Spleen (tissue), 11 donors: ENCODE measurements around the gene TOR4A. TPM values are rescaled to one million over a fixed set of nuclear protein-coding genes. Genes with fewer than 3 reads are reported as not detected.

Experiments
- DNase-seq: peaks from one replicate; pipeline ENCODE4 v3.0.0-alpha.2; 2020
- H3K27ac ChIP-seq, 8 donors: fragments of 200-600 bp; sonication (generic) in 7 of 8; 1 replicate in 4 of 8; 2 replicates in 4 of 8; pipeline versions ENCODE4 v1.5.0 to v1.8.0; 2016 to 2021; ENCODE audit warnings: inconsistent platforms in 4 of 8, mild to moderate bottlenecking in 4 of 8, moderate library complexity in 1 of 8
- H3K27me3 ChIP-seq, 7 donors: fragments of 200-600 bp; sonication (generic) in 6 of 7; replicated peaks in 1 of 7; 1 replicate in 4 of 7; 2 replicates in 3 of 7; pipeline versions ENCODE4 v1.5.0 to v1.8.0; 2016 to 2021; ENCODE audit warnings: inconsistent platforms in 3 of 7, mild to moderate bottlenecking in 1 of 7
- H3K36me3 ChIP-seq, 6 donors: fragments of 200-600 bp; sonication (generic) in 5 of 6; 1 replicate in 4 of 6; 2 replicates in 2 of 6; pipeline versions ENCODE4 v1.5.0 to v1.8.0; 2016 to 2021; ENCODE audit warnings: inconsistent platforms in 2 of 6
- H3K4me1 ChIP-seq, 6 donors: fragments of 200-600 bp; sonication (generic) in 5 of 6; 1 replicate in 3 of 6; 2 replicates in 3 of 6; pipeline versions ENCODE4 v1.5.0 to v1.8.0; 2016 to 2021; ENCODE audit warnings: inconsistent platforms in 3 of 6
- H3K4me3 ChIP-seq, 8 donors: fragments of 200-600 bp; sonication (generic) in 7 of 8; 1 replicate in 4 of 8; 2 replicates in 4 of 8; pipeline versions ENCODE4 v1.5.0 to v1.8.0; 2016 to 2021; ENCODE audit warnings: inconsistent platforms in 4 of 8, mild to moderate bottlenecking in 4 of 8, moderate library complexity in 2 of 8
- H3K9me3 ChIP-seq, 8 donors: fragments of 200-600 bp; sonication (generic) in 7 of 8; 1 replicate in 4 of 8; 2 replicates in 4 of 8; pipeline versions ENCODE4 v1.5.0 to v1.8.0; 2016 to 2021; ENCODE audit warnings: inconsistent platforms in 4 of 8
- CTCF ChIP-seq, 11 experiments: fragments of 200-600 bp in 7 of 11; fragments of 450-650 bp in 4 of 11; sonication (generic) in 4 of 11; IDR thresholded peaks in 8 of 11; conservative IDR thresholded peaks in 3 of 11; 1 replicate in 7 of 11; 2 replicates in 4 of 11; pipeline versions ENCODE4 v1.4.0 to v1.8.0; 2016 to 2021; ENCODE audit warnings: antibody characterized with exemption in 11 of 11, inconsistent platforms in 4 of 11, mild to moderate bottlenecking in 1 of 11
- POLR2A ChIP-seq, 3 donors: fragments of 450-650 bp; IDR thresholded peaks; one replicate each; pipeline ENCODE4 v1.5.1; 2017; ENCODE audit warnings: antibody characterized with exemption in 3 of 3, mild to moderate bottlenecking in 1 of 3
- POLR2AphosphoS5 ChIP-seq, 3 donors: sonication (generic); formaldehyde crosslinking; IDR thresholded peaks; one replicate each; pipeline ENCODE4 v1.5.1; 2017; ENCODE audit warnings: antibody characterized with exemption in 3 of 3
- WGBS, 5 donors: extraction: QIAGEN DNeasy Blood & Tissue Kit in 3 of 5; methylation state at CpG; one replicate each; pipeline versions ENCODE4 v1.1.5 to v1.1.7; 2013 to 2018; 5-methylcytosine and 5-hydroxymethylcytosine counted together
- intact Hi-C: fragments of 100-400 bp; cut with DNase I; formaldehyde crosslinking; loops from one replicate; pipeline ENCODE4 v1.15.0; 2023; ENCODE audit warnings: low total_unique reads
- polyA plus RNA-seq, 3 donors: library from polyadenylated mRNA; stranded (reverse); fragments of 200-250 nt; gene quantifications; one replicate each; pipeline ENCODE4 v1.2.1, GENCODE V29; 2013
- total RNA-seq, 7 donors: library from RNA; depleted of rRNA in 3 of 7; stranded (reverse); fragments of >200 nt in 3 of 7; fragmentation: NEBNext Ultra II Directional in 4 of 7; extraction: Animal tissue kit (Norgen Biotek cat#: 25700) in 4 of 7; gene quantifications; one replicate each; pipeline versions ENCODE4 v1.1.0 to v1.2.1, GENCODE V29; 2016 to 2021
- donor health status: healthy with polysubstance abuse.
- donor health status: DM: no; HTN: no; CAD: no; lungs with moderate emphysema.
- donor health status: DM: no; HTN: no; CAD: no.
- donor health status: Bipolar disorder and iron deficiency.
- donor health status: healthy.
- donor health status: DM: no; HTN: no; CAD: no.
- donor health status: DM: yes; HTN: yes; CAD: no.

TOR4A gene
- total and polyA plus RNA-seq, 10 donors, result 3.2 to 39.9 (median 26.2) TPM

GRCh38 chr9:137247135-137247915 is 30.2 kb upstream of the TOR4A start:
- Histone ChIP-seq H3K4me3 (no peak overlapping the region), H3K36me3 (peaks cover 0 to 17% (median 15%) of the 10 kb centered on the region in 6 donors), H3K27me3 (no peaks in the 10 kb centered on the region), H3K4me1 (peaks cover 7 to 26% (median 20%) of the 10 kb centered on the region in 6 donors), H3K27ac (no peak overlapping the region), H3K9me3 (no peaks in the 10 kb centered on the region)
- TF ChIP-seq POLR2A (IDR thresholded peaks at IDR 0.05) (no peak), POLR2AphosphoS5 (IDR thresholded peaks at IDR 0.05) (no peak), CTCF (IDR thresholded peaks at IDR 0.05 in 8 of 11, conservative IDR thresholded peaks at IDR 0.05 in 3 of 11) (no peak)
- 80 to 91% (median 85%) methylated on average over 14 to 20 of the region's 20 CpGs for WGBS, 5 donors
- intact Hi-C loops, result no loop called here
- no peak for DNase-seq

- DNase-seq, result no peak
- H3K4me3 ChIP-seq, result no peak overlapping the region
- H3K9me3 ChIP-seq, result no peaks in the 10 kb centered on the region
- no peaks in the 10 kb centered on the region for H3K27me3 ChIP-seq
- WGBS, 5 donors, result 86 to 93% (median 90%) methylated on average over 6 of the region's 6 CpGs
- peaks cover 1 to 24% (median 16%) of the 10 kb centered on the region in 6 donors for H3K4me1 ChIP-seq
- H3K27ac ChIP-seq, result no peak overlapping the region
- TF ChIP-seq POLR2A (IDR thresholded peaks at IDR 0.05), result no peak
- peaks cover 0 to 12% (median 10%) of the 10 kb centered on the region in 6 donors for H3K36me3 ChIP-seq
- intact Hi-C loops, result no loop called here
These were observed 29.7 kb upstream of the TOR4A start for GRCh38 chr9:137247916-137248175.

DNA sequence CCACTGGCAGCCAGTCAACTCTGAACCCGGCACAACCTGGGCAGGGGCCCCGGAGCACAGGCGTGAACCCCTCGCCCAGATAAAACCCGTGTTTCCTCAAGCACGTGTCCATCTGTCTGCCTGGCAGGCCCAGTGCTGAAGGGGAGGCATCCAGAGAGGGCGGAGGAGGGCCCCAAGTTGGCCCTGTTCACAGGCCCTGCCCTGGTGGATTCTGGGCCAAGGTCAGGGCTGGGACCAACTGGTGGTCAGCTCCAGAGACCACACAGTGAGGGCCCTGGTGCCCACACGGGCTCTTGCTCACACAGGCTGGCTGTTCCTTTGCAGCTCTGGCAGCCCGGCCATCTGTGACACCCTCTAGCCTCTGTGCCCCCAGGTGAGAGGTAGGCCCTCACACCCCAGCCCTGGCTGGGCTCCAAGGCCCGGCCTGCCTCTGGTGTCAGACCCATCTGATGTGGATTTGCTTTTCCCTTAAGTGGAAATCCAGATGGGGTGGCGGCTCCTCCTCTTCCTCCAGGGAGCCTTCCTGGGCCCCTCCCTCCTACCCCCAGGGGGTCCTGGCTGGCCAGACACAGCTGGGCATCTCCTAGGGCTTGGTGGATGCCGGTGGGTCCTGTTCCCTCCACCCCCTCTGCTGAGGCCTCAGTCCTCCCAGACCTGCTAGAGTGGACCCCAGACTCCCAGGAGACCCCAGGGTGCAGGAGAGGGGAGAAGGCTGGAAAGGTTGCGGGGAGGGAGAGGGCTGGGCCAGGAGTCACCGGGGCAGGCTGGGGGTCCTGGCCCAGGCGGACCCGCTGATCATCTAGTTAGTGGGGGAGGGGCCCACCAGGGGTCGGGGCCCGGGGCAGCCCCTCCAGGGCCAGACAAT is 27.0 kb upstream of the TOR4A start:
- Histone ChIP-seq H3K4me3 (no peak overlapping the region), H3K4me1 (peaks cover 0 to 24% (median 14%) of the 10 kb centered on the region in 6 donors), H3K36me3 (no peaks in the 10 kb centered on the region), H3K27ac (no peak overlapping the region), H3K27me3 (no peaks in the 10 kb centered on the region), H3K9me3 (no peaks in the 10 kb centered on the region)
- WGBS, 5 donors, result 60 to 87% (median 79%) methylated on average over 10 to 18 of the region's 18 CpGs
- no peak for DNase-seq
- TF ChIP-seq POLR2AphosphoS5 (IDR thresholded peaks at IDR 0.05) (no peak), POLR2A (IDR thresholded peaks at IDR 0.05) (no peak), CTCF (IDR thresholded peaks at IDR 0.05 in 8 of 11, conservative IDR thresholded peaks at IDR 0.05 in 3 of 11) (no peak)
- intact Hi-C loops, result no loop called here

DNA sequence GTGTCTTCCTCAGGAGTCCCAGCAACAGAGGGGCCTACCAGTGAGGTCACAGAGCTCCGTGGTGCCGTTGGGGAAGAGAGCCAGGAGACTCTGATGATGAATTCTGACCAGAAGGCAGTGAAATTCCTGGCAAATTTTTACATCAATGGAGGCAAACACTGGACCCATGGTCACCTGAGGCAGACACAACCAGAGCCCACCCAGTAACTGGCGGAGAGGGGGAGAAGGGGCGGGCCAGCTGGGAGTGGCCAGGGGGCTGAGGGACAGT is 26.4 kb upstream of the TOR4A start, which contains the start of gene STPG3:
STPG3 (plus strand) TSS at position 93 of the 268 bp plus-strand sequence; CDS start at position 94, 1 bp downstream.
- H3K4me1 ChIP-seq, result peaks cover 4 to 30% (median 20%) of the 10 kb centered on the region in 6 donors
- no peaks in the 10 kb centered on the region for H3K9me3 ChIP-seq
- intact Hi-C loops, result no loop called here
- H3K27me3 ChIP-seq, result no peaks in the 10 kb centered on the region
- H3K4me3 ChIP-seq, result no peak within 1 kb of the TSS
- no peak for TF ChIP-seq POLR2AphosphoS5 (IDR thresholded peaks at IDR 0.05)
- DNase-seq, result no peak
- H3K36me3 ChIP-seq, result peaks cover 0 to 1% (median 0%) of the 10 kb centered on the region in 6 donors
- no peak within 1 kb of the TSS for H3K27ac ChIP-seq
- 79 to 88% (median 86%) methylated on average over 4 of the region's 4 CpGs for WGBS, 5 donors
